Measurements from ENCODE around the gene LIF.

GRCh38 chr22:30267382-30268302, 21.1 kb upstream of the LIF start:
- TF ChIP-seq CTCF (IDR thresholded peaks at IDR 0.05 in 2 of 3, conservative IDR thresholded peaks at IDR 0.05 in 1 of 3; ENCODE audit: borderline replicate concordance in 1 of 3, insufficient read depth in 1 of 3, low read depth in 2 of 3, low read length in 2 of 3) (no peak), POLR2A (IDR thresholded peaks at IDR 0.05; ENCODE audit: borderline replicate concordance, extremely low read depth, insufficient read depth, insufficient read length) (no peak), SP1 (IDR thresholded peaks at IDR 0.05; ENCODE audit: low read depth) (no peak), MAX (IDR thresholded peaks at IDR 0.05) (no peak), SRF (IDR thresholded peaks at IDR 0.05; ENCODE audit: low read depth) (no peak)
